GM21529 (cell line): ENCODE measurements around the gene PLA2G4C.

Experiments used
- ATAC-seq: cut with Tn5 transposase; IDR thresholded peaks from one replicate; pipeline ENCODE4 v1.9.1; 2021; ENCODE audit not compliant: unreplicated experiment

PLA2G4C gene

GRCh38 chr19:48000846-48001245 lies 109.8 kb downstream of the PLA2G4C start:
- no peak for ATAC-seq

GRCh38 chr19:47998800-47999199 lies 111.8 kb downstream of the PLA2G4C start:
- ATAC-seq, result no peak
